H9 (cell line): ENCODE results near the gene SYMPK. TPM values are rescaled to one million over a fixed set of nuclear protein-coding genes. Genes with fewer than 3 reads are reported as not detected.

ENCODE experiments used
- DNase-seq: peaks from one replicate; pipeline ENCODE4 v3.0.0-alpha.2; 2017
- H2AFZ ChIP-seq: one replicate; pipeline ENCODE4 v1.6.1; 2013; ENCODE audit warnings: mild to moderate bottlenecking, low read length, control low read depth, moderate library complexity
- H2AK5ac ChIP-seq: 2 replicates; pipeline ENCODE4 v1.6.1; 2013; ENCODE audit warnings: low read length, control low read depth, mixed read lengths; ENCODE audit not compliant: insufficient read length
- H2BK120ac ChIP-seq: one replicate; pipeline ENCODE4 v1.6.1; 2013; ENCODE audit warnings: low read depth, mild to moderate bottlenecking, low read length, control low read depth, inconsistent platforms; ENCODE audit not compliant: poor library complexity, severe bottlenecking
- H2BK12ac ChIP-seq: 2 replicates; pipeline ENCODE4 v1.6.1; 2013; ENCODE audit warnings: low read length, control low read depth, mixed read lengths, low read depth; ENCODE audit not compliant: insufficient read length
- H2BK15ac ChIP-seq: 2 replicates; pipeline ENCODE4 v1.6.1; 2013; ENCODE audit warnings: low read depth, low read length, control low read depth
- H2BK20ac ChIP-seq: one replicate; pipeline ENCODE4 v1.6.1; 2013; ENCODE audit warnings: low read depth, mild to moderate bottlenecking, low read length, control low read depth, inconsistent platforms; ENCODE audit not compliant: poor library complexity, severe bottlenecking
- H2BK5ac ChIP-seq: 2 replicates; pipeline ENCODE4 v1.6.1; 2013; ENCODE audit warnings: low read length, control low read depth, mixed read lengths; ENCODE audit not compliant: insufficient read length
- H3K14ac ChIP-seq: 2 replicates; pipeline ENCODE4 v1.6.1; 2013; ENCODE audit warnings: low read length, control low read depth; ENCODE audit not compliant: insufficient read depth
- H3K18ac ChIP-seq: 2 replicates; pipeline ENCODE4 v1.6.1; 2013; ENCODE audit warnings: low read depth, mild to moderate bottlenecking, mixed read lengths, low read length, control low read depth; ENCODE audit not compliant: insufficient read length
- H3K23ac ChIP-seq: 2 replicates; pipeline ENCODE4 v1.6.1; 2013; ENCODE audit warnings: low read length, control low read depth, mixed read lengths, low read depth; ENCODE audit not compliant: insufficient read length
- H3K23me2 ChIP-seq: 2 replicates; pipeline ENCODE4 v1.6.1; 2013; ENCODE audit warnings: low read depth, mild to moderate bottlenecking, mixed read lengths, low read length, control low read depth; ENCODE audit not compliant: insufficient read length, poor library complexity, severe bottlenecking
- H3K27ac ChIP-seq: 2 replicates; pipeline ENCODE4 v1.5.1; 2013; ENCODE audit warnings: low read length, control low read depth, mixed read lengths, low read depth; ENCODE audit not compliant: insufficient read length
- H3K27me3 ChIP-seq: 2 replicates; pipeline ENCODE4 v1.6.1; 2013; ENCODE audit warnings: low read length, control low read depth, inconsistent platforms; ENCODE audit not compliant: insufficient read depth
- H3K4ac ChIP-seq: 2 replicates; pipeline ENCODE4 v1.6.1; 2013; ENCODE audit warnings: low read depth, mild to moderate bottlenecking, control low read depth, inconsistent platforms, low read length, moderate library complexity
- H3K4me1 ChIP-seq: 2 replicates; pipeline ENCODE4 v1.6.1; 2013; ENCODE audit warnings: low read length, control low read depth, inconsistent platforms; ENCODE audit not compliant: insufficient read depth
- H3K4me2 ChIP-seq: 2 replicates; pipeline ENCODE4 v1.6.1; 2013; ENCODE audit warnings: low read length, control low read depth, mixed read lengths; ENCODE audit not compliant: insufficient read length, insufficient read depth
- H3K56ac ChIP-seq: 2 replicates; pipeline ENCODE4 v1.6.1; 2013; ENCODE audit warnings: low read depth, mild to moderate bottlenecking, mixed read lengths, low read length, control low read depth; ENCODE audit not compliant: insufficient read length
- H3K79me1 ChIP-seq: 2 replicates; pipeline ENCODE4 v1.6.1; 2013; ENCODE audit warnings: low read depth, mild to moderate bottlenecking, moderate library complexity, low read length, control low read depth, inconsistent platforms; ENCODE audit not compliant: insufficient read depth, poor library complexity, severe bottlenecking
- H3K79me2 ChIP-seq: 2 replicates; pipeline ENCODE4 v1.6.1; 2013; ENCODE audit warnings: low read length, control low read depth, inconsistent platforms; ENCODE audit not compliant: insufficient read depth
- H3K9ac ChIP-seq: 2 replicates; pipeline ENCODE4 v1.6.1; 2013; ENCODE audit warnings: low read length, control low read depth, mixed read lengths; ENCODE audit not compliant: insufficient read length; ENCODE audit errors: extremely low read depth
- H3K9me3 ChIP-seq: one replicate; pipeline ENCODE4 v1.6.1; 2013; ENCODE audit warnings: low read depth, low read length, inconsistent platforms; ENCODE audit not compliant: control insufficient read depth
- H3T11ph ChIP-seq: one replicate; pipeline ENCODE4 v1.6.1; 2013; ENCODE audit warnings: mild to moderate bottlenecking, low read length, control low read depth, inconsistent platforms
- H4K20me1 ChIP-seq: one replicate; pipeline ENCODE4 v1.6.1; 2013; ENCODE audit not compliant: control insufficient read depth, insufficient read length, insufficient read depth
- H4K5ac ChIP-seq: 2 replicates; pipeline ENCODE4 v1.6.1; 2013; ENCODE audit warnings: low read depth, mild to moderate bottlenecking, mixed read lengths, low read length, control low read depth; ENCODE audit not compliant: insufficient read length
- H4K8ac ChIP-seq: replicated peaks from 2 replicates; pipeline ENCODE4 v1.6.1; 2013; ENCODE audit warnings: low read length, control low read depth, mixed read lengths, low read depth; ENCODE audit not compliant: insufficient read length
- H4K91ac ChIP-seq: 2 replicates; pipeline ENCODE4 v1.6.1; 2013; ENCODE audit warnings: low read depth, mild to moderate bottlenecking, moderate library complexity, mixed read lengths, low read length, control low read depth; ENCODE audit not compliant: insufficient read length
- H3K27ac Mint-ChIP-seq, 3 experiments: 2 replicates in 2 of 3; 3 replicates in 1 of 3; pipeline ENCODE4 v1.8.0; 2020 to 2021; ENCODE audit warnings: mixed read lengths in 3 of 3, mild to moderate bottlenecking in 1 of 3, moderate library complexity in 1 of 3
- H3K27me3 Mint-ChIP-seq: 2 replicates; pipeline ENCODE4 v1.8.0; 2021; ENCODE audit warnings: low read depth, mild to moderate bottlenecking, moderate library complexity, mixed read lengths
- H3K36me3 Mint-ChIP-seq, 3 experiments: 2 replicates in 2 of 3; 3 replicates in 1 of 3; pipeline ENCODE4 v1.8.0; 2020 to 2021; ENCODE audit warnings: low read depth in 3 of 3, mixed read lengths in 3 of 3; ENCODE audit not compliant: insufficient read depth in 1 of 3
- H3K4me1 Mint-ChIP-seq, 2 experiments: 2 replicates each; pipeline ENCODE4 v1.8.0; 2020; ENCODE audit warnings: mixed read lengths in 2 of 2
- H3K4me3 Mint-ChIP-seq, 2 experiments: 2 replicates in 1 of 2; 3 replicates in 1 of 2; pipeline ENCODE4 v1.8.0; 2020 to 2021; ENCODE audit warnings: mild to moderate bottlenecking in 2 of 2, mixed read lengths in 2 of 2, moderate library complexity in 1 of 2
- H3K9me3 Mint-ChIP-seq, 2 experiments: 2 replicates in 1 of 2; 3 replicates in 1 of 2; pipeline ENCODE4 v1.8.0; 2020; ENCODE audit warnings: mild to moderate bottlenecking in 2 of 2, mixed read lengths in 2 of 2, moderate library complexity in 1 of 2
- CTCF ChIP-seq: fragments of 200-600 bp; sonication (generic); conservative IDR thresholded peaks from 3 replicates; pipeline ENCODE4 v1.8.0; 2021; ENCODE audit warnings: antibody characterized with exemption, mild to moderate bottlenecking
- WGBS: extraction: QIAGEN DNeasy Blood & Tissue Kit; methylation state at CpG from one replicate; pipeline ENCODE4 v1.1.7; 2013; ENCODE audit warnings: missing lambda C conversion rate, low lambda C conversion rate, mixed read lengths; ENCODE audit not compliant: insufficient read length; ENCODE audit errors: extremely low coverage; 5-methylcytosine and 5-hydroxymethylcytosine counted together
- total RNA-seq: library from RNA; stranded (reverse); gene quantifications from 2 replicates; pipeline ENCODE4 v1.2.1, GENCODE V29; 2021

The SYMPK gene
- total RNA-seq, 1 experiment from 2014 or later = 104 TPM

- Histone ChIP-seq H3K18ac (peak within 1 kb of the TSS; percentile 84), H3K4me1 (0 out of 2 replicates have a peak, but pooled peaks cover 1% of the 10 kb centered on the region), H3K56ac (no peak within 1 kb of the TSS), H3K79me1 (no peaks in the 10 kb centered on the region), H4K5ac (peak within 1 kb of the TSS; percentile 34), H2BK120ac (peak within 1 kb of the TSS; percentile 56), H2AFZ (no peak within 1 kb of the TSS), H3K79me2 (no peaks in the 10 kb centered on the region), H3K27ac (peak within 1 kb of the TSS; percentile 43), H3K23ac (no peak within 1 kb of the TSS), H3K23me2 (peaks cover 13% of the 10 kb centered on the region), H3T11ph (no peak within 1 kb of the TSS), H3K9ac (peak within 1 kb of the TSS; percentile 63), H4K20me1 (no peaks in the 10 kb centered on the region), H3K4me2 (peak within 1 kb of the TSS; percentile 12), H2BK15ac (no peak within 1 kb of the TSS), H2BK20ac (no peak within 1 kb of the TSS), H3K9me3 (no peaks in the 10 kb centered on the region), H2BK5ac (no peak within 1 kb of the TSS), H2AK5ac (no peak within 1 kb of the TSS), H3K14ac (peak within 1 kb of the TSS; percentile 92), H3K27me3 (no peaks in the 10 kb centered on the region), H3K4ac (peak within 1 kb of the TSS; percentile 33; the same call in 1 of the 2 replicates), H4K91ac (no peak within 1 kb of the TSS), H4K8ac (no peak within 1 kb of the TSS), H2BK12ac (no peak within 1 kb of the TSS)
- Mint-ChIP-seq H3K27me3 (peaks cover 7% of the 10 kb centered on the region), H3K36me3 (peaks cover 1 to 16% (median 14%) of the 10 kb centered on the region in 3 experiments; a peak in 5 of 7 replicates), H3K9me3 (no peaks in the 10 kb centered on the region), H3K4me1 (peaks cover 24 to 39% of the 10 kb centered on the region in 2 experiments), H3K4me3 (peak within 1 kb of the TSS; percentile 85 to 95), H3K27ac (peak within 1 kb of the TSS; percentile 95 to 97 (median 95))
- no peak for TF ChIP-seq CTCF
- peak; percentile 68 for DNase-seq
- no CpG with 5 or more reads among the region's 40 CpGs for WGBS
Measured at GRCh38 chr19:45814851-45815480, 48.0 kb downstream of the SYMPK start, which contains the start of gene RSPH6A. Gene RSPH6A, minus strand, starts transcription at chr19:45815308. Its CDS starts 132 bp downstream, at chr19:45815176.
